Inflammatory macrophage treated with lipopolysaccharide for 1 hour (primary cell): Measurements from ENCODE around the gene HPCAL4.

ENCODE experiments used
- DNase-seq, 2 donors: peaks; one replicate each; pipeline ENCODE4 v3.0.0-alpha.2; 2020 to 2022

HPCAL4 gene

DNA sequence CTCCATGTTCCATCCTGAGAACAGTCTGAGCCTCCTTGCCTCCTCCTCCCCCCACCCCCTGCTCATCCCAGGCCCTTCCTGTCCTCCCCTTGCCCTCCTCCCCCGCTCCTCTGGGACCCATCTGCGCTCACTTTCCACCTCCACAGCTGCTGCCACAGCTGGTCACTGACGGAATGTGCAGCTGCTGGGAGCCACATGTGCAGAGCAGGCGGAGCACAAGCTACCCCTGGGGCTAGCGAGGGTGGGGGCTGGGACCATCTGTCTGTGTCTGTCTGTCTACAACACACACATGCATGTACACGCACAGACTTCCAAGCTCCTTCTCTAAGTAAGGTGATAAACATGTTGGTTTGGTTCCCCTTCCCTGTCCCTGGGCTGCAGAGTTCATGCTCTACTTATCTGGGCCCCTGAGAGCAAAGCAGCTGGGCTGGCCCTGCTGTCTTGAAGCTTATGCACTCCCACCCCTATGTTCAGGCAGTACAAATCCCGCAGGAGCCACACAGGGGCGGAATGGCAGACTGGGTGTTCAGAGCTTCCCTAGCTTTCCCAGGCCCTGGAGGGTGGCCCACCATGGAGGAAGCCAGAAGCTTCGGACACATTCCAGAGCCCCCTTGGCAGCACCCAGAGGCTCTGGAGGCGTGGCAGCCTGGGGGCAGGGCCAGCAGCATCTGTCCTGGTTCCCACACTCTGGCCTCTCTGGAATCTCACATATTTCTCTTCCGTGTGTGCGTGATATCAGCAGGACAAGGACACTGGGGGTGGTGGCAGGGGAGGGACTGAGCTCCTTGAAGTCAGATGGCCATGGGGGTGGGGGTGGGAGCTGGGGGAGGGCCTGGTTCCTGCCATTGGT, 44.8 kb downstream of the HPCAL4 start:
- no peak for DNase-seq

DNA sequence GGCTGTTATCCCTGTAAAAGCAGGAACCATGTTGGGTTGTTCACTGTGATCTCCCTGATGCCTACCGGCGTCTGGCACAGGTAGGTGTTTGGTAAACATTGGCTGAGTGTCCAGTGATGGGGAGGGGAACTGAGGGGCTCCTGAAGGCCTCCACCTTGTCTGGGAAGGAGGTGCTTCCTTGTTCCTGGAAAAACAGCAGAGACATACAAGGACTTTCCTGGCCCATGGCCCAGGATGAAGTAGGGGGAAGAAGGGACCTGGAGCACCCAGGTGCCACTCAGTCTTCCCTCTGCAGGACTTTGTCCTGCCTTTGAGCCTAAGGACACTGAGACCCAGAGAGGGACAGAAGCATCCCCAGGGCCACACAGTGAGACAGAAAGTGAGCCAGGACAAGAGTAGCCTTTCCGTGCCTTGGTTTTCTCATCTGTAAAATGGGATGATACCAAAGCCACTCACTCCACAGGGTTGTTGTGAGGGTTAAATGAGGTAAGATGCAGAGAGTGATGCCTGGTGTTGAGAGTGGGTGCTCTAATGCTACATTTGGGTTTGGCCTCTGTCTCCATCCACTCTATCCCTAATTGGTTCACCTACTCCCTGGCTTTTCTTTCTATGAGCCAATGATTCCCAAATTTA, 45.7 kb downstream of the HPCAL4 start:
- no peak for DNase-seq

DNA sequence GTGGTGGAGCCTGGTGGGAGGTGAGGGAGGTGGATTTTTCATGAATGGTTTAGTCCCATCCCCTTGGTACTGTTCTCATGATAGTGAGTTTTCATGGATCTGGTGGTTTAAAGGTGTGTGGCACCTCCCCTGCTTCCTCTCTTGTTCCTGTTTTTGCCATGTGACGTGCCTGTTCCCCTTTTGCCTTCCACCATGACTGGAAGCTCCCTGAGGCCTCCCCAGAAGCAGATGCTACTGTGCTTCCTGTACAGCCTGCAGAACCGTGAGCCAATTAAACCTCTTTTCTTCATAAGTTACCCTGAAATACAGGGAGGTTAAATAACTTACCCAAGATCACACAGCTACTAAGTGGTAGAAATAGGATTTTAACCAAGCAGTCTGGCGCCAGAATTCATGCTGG, 47.5 kb downstream of the HPCAL4 start:
- DNase-seq: no peak

DNA sequence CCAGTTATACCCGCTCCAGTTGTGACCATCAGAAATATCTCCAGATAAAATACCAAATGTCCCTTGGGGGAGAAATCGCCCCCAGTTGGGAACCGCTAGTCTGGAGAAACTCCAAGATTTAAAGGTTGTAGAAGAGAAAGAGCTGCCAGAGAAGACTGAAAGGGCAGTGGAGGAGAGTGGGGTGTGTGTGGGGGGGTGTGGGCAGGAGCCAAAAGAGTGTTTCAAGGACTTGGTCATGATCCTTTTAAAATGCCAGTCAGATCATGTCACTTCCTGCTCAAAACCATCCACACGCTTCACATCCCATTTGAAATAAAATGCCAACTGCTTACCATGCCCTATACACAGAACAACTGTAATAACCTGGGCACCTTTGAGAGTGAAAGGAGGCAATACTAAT, 48.4 kb downstream of the HPCAL4 start:
- no peak for DNase-seq

GRCh38 chr1:39640861-39641260, 50.4 kb downstream of the HPCAL4 start:
- peak in 1 of 2 donors; percentile 13 for DNase-seq

GRCh38 chr1:39639305-39640130, 51.7 kb downstream of the HPCAL4 start, which contains the start of gene HEYL:
HEYL (minus strand) TSS chr1:39639643; CDS start chr1:39639625, 18 bp downstream.
- DNase-seq: peak; percentile 58 to 79

DNA sequence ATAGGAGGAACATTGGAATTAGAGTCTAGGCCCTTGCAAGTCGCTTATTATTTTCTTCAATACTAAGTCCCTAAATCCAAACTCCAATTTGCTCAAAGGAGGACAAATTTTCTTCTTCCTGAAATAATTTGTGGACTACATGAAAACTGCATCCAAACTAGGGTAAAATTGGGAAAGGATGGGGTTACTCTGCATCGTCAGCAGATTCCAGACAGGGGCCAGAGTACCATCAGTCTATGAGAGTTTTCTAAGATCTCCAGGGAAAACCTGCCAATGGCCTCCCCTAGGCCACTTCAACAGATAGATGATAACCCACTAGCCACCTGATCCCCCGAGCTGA, 52.3 kb downstream of the HPCAL4 start:
- DNase-seq: no peak

DNA sequence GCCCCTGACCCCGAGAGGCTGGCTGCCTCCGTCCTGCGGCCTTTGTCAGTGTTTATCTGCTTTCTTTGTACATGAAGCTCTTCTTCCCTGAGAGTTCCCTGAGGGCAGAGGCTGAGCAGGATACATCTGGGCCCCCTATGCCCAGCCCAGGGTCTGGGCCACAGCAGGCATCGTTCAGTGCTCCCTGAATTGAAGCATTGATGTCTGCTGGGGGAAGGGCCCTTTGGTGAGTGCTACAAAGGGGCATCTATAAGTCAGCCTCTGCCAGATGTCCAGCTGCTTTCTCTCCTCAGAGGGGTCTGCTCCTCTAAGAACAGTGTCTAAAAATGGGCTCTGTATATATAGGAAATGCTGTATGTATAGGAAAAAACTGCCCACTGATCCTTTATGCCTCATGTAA, 53.9 kb downstream of the HPCAL4 start:
- DNase-seq: no peak

GRCh38 chr1:39635871-39636210, 55.4 kb downstream of the HPCAL4 start:
- DNase-seq: no peak

DNA sequence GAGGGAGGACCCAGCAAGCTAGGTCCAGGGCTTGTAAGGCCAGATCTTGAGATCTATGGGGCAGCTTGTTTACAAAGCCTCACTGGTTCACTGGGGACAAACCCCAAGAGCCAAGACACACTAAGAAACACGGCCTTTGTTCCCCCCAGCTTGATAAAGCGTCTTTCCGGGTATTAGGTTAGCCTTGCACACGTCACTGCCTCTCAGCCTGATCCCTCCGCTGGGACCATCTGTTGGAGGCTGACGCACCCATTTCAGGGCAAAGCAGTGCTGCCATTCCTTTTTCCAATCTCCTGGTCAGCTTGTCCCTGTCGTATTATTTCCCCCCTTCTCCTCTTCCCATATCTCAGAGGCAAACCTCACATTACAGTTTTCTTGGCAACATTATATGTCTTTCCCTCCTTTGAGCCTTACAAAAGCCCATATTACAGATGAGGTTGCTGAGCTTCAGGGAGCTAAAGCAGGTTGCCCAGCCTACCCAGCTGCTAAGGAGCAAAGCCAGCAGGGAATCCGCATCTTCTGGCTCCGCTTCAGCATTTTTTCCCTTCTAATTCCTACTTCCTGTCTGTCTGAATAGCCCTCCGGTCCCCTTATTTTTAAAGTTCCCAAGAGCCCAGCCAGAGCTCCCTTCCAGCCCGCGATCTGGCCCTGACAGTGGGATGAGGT, 55.9 kb downstream of the HPCAL4 start:
- DNase-seq: no peak

- no peak for DNase-seq
Observed at GRCh38 chr1:39633422-39633821, 57.8 kb downstream of the HPCAL4 start.

- DNase-seq: no peak
Observed at GRCh38 chr1:39632682-39633417, 58.4 kb downstream of the HPCAL4 start.

GRCh38 chr1:39632323-39632681, 58.9 kb downstream of the HPCAL4 start:
- no peak for DNase-seq

- no peak for DNase-seq
Observed at GRCh38 chr1:39631361-39632322, 59.6 kb downstream of the HPCAL4 start.

- DNase-seq: no peak
Observed at GRCh38 chr1:39628807-39629350, 62.4 kb downstream of the HPCAL4 start.
